Measurements from ENCODE around the gene ADPRHL1.
"Not testable (repeated sequence)": the region's sequence is repeated elsewhere in the genome, so short reads cannot be mapped to it uniquely, and the experiment has no call there.

GRCh38 chr13:113450348-113450744 lies 2.9 kb downstream of the ADPRHL1 start:
- TF ChIP-seq EZH2 (optimal IDR thresholded peaks at IDR 0.05; ENCODE audit: low read depth, low read length); EZH2phosphoT487 (IDR thresholded peaks at IDR 0.05; ENCODE audit: low read length): not testable (repeated sequence)
- TF ChIP-seq, protein P1, sequence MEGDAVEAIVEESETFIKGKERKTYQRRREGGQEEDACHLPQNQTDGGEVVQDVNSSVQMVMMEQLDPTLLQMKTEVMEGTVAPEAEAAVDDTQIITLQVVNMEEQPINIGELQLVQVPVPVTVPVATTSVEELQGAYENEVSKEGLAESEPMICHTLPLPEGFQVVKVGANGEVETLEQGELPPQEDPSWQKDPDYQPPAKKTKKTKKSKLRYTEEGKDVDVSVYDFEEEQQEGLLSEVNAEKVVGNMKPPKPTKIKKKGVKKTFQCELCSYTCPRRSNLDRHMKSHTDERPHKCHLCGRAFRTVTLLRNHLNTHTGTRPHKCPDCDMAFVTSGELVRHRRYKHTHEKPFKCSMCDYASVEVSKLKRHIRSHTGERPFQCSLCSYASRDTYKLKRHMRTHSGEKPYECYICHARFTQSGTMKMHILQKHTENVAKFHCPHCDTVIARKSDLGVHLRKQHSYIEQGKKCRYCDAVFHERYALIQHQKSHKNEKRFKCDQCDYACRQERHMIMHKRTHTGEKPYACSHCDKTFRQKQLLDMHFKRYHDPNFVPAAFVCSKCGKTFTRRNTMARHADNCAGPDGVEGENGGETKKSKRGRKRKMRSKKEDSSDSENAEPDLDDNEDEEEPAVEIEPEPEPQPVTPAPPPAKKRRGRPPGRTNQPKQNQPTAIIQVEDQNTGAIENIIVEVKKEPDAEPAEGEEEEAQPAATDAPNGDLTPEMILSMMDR (IDR thresholded peaks at IDR 0.05; ENCODE audit: low read length) = not testable (repeated sequence)

Measured in MM.1S (cell line).